ENCODE data around the gene CDC16.
"Not testable (repeated sequence)": the region's sequence is repeated elsewhere in the genome, so short reads cannot be mapped to it uniquely, and the experiment has no call there.

The CDC16 gene

DNA sequence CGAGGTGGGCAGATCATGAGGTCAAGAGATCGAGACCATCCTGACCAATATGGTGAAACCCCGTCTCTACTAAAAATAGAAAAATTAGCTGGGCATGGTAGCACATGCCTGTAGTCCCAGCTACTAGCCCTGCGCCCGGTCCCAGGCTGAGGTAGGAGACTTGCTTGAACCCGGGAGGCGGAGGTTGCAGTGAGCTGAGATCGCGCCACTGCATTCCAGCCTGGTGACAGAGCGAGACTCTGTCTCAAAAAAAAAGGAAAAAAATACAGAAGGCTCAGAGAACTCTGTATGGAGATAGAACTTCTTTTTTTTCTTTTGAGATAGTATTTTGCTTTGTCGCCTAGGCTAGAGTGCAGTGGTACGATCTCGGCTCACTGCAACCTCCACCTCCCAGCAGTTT lies 29.6 kb downstream of the CDC16 start:
- DNase-seq (ENCODE audit: low read depth): not testable (repeated sequence)

DNA sequence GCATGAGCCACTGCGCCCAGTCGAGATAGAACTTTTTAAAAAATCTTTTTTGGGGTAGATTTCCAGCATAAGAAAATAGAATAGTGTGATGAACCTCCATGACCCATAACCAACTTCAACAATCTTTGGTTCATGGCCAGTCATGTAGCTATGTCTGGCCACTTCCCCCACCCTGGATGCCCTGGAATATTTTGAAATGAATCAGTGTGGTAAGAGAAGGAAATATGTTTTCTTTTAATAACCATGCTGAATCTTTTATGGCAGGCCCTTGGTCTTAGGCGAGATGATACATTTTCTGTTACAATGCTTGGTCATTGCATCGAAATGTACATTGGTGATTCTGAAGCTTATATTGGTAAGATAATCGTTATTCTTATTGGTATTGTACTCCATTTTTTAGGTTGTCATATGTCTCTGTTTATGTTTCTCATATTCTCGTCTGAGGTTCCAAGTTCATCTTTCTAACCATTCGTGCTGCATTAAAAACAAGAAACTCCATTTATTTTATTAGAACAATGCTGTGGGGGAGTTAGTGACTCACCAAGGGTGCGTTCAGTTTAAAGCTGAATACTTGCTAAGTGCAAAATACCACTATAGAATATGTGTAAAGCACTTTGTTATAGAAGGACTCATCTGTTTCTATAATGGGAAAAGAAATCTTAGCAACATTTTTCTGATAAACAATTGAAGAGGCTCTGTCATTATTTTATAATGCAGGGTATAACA lies 30.4 kb downstream of the CDC16 start:
- peak; percentile 72 for DNase-seq (ENCODE audit: low read depth)

DNA sequence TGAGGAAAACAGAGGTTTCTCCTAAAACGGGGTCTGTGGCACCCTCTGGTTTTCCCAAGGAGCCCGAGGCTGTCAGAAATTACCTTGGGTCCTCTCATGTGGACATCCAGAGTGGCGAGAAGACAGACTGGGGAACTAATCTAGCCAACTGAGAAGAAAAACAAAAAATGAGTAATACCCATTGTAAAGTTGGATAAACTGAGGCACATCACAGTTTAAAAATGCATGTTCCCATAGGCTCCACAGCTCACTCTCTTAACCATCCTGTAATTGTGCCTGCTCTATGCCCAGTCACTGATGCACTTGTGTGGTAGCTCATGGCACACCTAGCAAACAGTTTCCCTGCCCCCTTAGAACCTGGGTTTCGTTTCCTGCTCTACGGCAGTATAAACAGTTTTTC lies 31.5 kb downstream of the CDC16 start:
- DNase-seq (ENCODE audit: low read depth): no peak

DNA sequence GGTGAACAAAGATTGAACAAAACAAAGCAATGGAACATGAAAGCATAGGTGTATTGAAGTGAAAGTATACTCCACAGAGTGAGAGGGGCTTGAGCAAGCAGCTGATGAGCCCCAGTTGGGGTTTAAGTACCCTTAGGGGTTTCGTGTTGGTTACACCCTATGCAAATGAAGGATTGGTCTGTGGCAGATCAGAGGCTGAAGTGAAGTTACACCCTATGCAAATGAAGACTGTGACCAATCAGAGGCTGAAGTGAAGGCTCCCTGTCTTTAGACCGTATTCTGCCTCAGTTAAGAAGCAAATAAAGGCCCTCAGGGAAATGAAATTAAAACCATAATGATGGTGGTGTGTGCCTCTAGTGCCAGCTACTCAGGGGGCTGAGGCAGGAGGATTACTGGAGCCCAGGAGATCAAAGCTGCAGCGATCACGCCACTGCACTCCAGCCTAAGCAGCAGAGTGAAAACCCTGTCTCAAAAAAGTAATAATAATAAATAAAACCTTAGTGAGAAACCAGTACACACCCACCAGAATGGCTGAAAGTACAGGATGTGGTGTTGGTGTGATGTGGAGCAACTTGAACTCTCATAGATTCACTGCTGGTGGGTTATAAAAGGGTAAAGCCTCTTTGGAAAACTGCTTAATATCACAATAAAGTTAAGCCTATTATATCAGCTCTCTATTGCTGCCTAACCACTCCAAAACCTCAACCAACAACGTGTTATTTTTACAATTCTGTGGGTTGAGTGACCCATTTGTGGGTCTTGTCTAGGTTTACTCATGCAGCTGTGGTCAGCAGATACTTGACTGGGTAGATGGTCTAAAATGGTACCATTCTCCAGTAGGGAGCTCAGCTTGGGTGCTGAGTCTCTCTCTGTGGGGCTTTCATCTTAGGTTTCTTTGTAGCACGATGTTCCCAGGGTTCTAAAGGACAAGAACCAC lies 33.9 kb downstream of the CDC16 start:
- DNase-seq (ENCODE audit: low read depth): no peak

DNA sequence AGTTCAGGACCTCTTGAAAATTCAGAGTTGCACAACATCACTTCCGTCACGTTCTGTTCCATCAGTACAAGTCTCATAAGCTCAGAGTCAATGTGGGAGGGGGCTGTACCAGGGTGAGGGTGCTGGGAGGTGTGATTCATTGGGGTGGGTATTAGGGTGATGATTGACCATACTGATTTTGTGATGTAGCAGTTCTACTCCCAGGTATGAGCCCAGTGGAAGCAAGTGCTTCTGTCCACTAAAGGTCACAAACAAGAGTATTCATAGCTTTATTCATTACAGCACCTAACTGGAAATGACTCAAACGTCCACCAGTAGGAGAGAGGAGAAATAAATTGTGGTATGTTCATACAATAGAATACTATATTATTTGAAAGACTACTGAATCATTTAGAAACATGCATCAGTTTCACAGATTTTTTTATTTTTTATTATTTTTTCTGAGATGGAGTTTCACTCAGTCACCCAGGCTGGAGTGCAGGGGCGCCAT lies 34.6 kb downstream of the CDC16 start:
- no peak for DNase-seq (ENCODE audit: low read depth)

DNA sequence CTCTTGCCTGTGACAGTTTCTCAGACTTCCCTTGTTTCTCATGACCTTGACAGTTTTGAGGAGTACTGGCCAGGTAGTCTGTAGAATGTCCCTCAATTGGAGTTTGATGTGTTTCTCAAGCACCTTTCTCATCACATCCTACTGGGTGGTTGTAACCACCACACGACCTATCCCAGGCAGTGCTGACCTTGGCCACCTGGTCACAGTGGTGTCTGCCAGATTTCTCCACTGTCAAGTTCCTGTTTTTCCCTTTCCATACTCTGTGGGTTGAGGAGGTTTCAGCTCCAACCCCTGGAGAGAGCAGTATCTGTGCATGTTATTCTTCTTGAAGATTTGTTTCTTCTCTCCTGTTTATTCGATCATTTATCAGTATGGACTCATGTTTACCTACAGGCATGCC lies 38.3 kb downstream of the CDC16 start:
- no peak for DNase-seq (ENCODE audit: low read depth)

DNA sequence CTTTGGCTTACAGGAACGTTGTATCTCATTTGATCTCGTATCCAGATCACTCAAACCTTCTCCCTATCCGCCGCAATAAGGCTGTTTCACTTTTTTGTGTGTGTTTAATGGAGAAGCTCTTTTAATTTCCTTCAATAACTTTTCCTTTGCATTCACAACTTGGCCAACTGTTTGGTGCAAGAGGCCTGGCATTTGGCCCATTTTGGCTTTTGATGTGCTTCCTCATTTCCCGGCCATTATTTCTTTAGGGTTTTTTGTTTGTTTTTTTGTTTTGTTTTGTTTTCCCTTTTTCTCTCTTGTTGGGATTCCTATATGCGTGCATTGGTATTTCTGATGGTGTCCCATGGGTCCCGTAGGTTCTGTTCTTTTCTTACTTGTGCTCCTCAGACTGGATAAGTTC lies 40.6 kb downstream of the CDC16 start:
- DNase-seq (ENCODE audit: low read depth): no peak

DNA sequence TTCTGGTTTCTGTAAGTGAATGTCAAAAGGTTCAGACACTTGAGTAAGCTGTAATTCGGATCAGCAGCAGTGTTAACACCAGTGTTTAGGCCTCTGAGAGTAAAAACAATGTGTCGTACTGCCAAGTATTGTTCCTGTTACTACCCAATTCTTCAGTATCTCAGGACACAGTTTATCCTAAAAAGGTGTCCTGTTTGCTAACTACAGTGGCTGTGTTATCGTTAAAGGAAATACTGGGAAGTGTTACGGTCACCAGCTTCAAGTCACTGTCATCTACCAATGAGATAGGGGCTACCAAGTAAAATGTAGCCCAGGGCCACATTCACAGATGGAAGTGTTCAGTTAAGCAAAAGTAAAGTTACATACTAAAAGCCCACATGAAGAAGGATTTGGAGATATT lies 44.4 kb downstream of the CDC16 start:
- no peak for DNase-seq (ENCODE audit: low read depth)

DNA sequence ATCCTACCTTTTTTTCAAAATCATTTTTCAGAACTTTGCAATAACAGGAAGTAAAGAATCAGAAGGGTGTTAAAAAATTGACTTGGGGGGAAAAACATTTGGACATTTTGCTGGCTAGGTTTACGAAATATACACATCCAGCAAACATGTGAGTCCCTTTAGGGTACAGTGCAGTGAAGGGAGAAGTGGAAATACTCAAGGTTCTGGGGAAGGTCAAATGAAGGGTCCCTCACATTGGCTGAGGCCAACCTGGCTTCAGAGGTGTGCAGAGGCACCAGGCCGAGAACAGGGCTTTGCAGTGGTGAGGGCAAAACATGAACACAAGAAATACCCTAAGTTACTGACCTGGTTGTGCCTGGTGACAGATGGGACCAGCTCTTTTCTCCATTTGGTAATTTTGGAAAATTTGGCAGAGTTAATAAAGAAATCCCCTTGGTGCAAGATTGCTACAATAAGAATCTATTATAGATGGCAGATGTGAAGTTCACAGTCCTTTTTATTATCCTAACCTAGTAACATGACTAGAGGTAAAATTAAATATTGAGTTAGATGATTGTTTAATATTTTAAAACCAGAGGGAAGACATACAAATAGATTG lies 45.2 kb downstream of the CDC16 start:
- no peak for DNase-seq (ENCODE audit: low read depth)

DNA sequence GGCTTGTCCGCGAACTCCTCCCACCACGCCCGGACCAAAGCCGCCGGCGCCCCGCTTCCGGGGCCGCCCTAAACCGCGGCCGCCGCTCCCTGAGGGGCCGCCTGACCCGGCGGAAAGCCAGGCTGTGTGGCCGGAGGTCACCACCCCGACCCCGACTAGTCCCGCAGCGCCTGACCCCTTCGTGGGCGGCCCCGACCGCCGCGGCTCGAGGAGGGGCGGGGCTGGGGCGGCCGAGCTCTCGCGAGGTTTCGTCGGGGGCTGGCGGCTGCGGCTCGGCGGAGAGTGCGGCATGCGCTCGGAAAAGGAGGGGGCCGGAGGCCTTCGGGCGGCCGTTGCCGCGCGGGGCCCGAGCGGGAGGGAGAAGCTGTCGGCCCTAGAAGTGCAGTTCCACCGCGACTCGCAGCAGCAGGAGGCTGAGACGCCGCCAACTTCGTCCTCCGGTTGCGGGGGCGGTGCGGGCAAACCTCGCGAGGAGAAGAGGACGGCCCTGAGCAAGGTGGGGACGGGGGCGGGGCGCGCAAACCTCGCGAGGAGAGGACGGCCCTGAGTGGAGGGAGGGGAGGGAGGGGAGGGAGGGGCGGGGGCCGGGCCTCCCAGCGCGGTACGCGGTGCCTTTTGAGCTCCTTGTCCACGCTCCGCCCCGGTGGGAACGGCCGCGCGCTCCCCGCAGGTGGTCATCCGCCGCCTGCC lies 46.8 kb downstream of the CDC16 start, which contains the start of gene UPF3A:
TSS of gene UPF3A (plus strand) at position 251 of the 690 bp plus-strand sequence. CDS start at position 290, 39 bp downstream.
- peak; percentile 94 for DNase-seq (ENCODE audit: low read depth)

DNA sequence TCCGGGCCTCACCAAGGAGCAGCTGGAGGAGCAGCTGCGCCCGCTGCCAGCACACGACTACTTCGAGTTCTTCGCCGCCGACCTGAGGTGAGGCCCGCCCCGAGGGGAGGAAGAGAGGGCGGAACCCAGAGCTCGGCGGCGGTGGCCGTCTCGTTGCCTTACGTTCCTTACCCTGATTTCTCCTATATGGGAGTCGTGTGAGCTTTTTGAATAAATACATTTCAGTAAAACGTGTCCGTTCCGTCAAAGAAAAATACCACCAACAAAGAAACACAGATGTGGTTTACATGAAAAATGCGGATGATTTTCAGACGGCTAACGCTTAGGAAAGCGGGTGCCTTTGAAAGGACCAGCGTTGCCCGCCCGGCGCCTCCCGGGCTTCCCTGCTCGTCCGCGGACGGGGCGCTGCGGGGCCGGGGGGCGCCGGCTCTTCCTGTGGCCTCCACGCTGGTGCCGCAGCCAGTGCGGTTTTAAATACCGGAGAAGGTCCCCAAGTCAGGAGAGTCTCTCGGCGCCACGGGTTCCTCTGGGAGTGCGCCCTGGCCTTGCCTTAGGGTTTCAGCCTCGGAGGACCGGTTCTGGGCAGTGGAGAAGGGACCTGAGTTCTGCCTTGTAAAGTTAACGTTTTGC lies 47.5 kb downstream of the CDC16 start:
- DNase-seq (ENCODE audit: low read depth): peak; percentile 11

DNA sequence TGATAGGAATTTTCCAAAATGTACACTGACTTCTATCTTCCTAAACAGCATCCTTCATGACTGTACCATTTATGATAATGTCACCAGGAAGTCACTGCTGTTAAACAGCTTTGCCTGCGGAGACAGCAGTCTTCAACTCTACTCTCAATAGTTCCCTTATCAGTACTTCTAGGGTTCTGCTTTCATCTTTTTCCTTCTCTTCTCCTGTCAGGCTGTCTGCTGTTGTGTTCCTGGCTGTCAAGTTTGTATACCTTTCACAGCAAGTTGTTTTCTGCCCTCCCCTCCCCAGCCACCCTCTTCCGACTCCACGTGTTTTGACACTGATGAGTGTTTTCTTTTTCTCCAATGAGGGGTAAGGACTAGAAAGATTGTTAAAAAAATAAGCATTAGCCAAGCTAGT lies 48.9 kb downstream of the CDC16 start:
- no peak for DNase-seq (ENCODE audit: low read depth)

DNA sequence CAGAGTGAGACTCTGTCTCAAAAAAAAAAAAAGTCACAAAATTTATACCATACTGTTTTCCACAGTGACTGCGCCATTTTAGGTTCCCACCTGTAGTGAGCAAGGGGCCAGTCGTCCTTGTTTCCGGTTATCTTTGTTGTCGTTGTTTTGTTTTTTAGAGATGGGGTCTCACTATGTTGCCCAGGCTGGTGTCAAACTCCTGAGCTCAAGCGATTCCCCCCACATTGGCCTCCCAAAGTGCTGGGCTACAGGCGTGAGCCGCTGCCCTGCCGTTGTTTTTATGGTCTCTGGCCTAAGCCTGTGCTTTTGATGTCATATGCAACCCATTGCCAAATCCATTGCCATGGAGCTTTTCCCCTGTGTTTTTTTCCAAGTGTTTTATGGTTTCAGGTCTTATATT lies 50.0 kb downstream of the CDC16 start:
- DNase-seq (ENCODE audit: low read depth): no peak

DNA sequence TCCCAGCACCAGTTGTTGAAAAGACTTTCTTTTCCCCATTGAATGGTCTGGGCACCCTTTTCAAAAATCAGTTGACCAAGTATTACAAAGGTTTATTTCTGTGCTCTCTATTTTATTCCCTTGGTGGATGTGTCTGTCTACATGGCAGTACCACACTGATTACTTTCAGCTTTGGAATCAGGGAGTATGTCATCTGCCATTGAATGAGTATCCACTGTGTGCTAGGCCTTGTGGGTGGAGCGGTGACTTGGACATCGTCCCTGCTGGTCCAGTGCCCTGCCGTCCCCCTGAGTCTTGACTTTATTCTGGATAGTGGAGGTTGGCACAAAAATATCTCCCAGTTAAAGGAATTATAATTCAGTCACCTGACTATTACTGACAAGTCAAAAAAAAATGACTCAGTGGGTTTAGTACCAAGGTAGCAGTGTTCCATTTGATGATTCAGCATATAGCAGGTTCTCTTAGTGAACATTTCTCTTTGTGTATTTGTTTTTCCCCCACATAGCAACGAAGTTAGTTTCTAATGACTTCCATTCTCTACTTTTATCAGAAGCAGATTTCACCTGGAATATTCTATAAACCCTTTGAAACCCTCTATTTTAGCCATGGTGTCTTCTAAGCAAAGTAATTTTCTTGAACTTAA lies 50.6 kb downstream of the CDC16 start:
- DNase-seq (ENCODE audit: low read depth): no peak

DNA sequence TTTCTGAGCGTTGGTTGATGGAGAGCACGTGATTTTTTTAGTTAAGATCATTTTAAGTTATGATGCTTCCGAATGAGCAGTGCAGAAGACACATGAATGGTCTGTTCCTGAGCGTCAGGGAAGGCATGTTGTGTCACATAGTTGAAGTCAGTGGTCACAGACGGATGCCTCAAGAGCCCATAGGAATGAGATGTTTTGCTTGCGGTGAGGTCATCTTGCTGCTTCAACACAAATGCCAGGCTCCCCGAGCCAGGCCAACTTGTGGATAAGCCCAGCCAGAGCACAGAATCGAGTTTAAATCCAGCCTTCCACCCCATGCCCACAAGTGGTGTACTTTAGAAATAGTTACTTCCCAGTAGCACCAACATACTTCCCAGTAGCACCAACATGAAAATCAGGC lies 52.1 kb downstream of the CDC16 start:
- DNase-seq (ENCODE audit: low read depth): peak; percentile 7

DNA sequence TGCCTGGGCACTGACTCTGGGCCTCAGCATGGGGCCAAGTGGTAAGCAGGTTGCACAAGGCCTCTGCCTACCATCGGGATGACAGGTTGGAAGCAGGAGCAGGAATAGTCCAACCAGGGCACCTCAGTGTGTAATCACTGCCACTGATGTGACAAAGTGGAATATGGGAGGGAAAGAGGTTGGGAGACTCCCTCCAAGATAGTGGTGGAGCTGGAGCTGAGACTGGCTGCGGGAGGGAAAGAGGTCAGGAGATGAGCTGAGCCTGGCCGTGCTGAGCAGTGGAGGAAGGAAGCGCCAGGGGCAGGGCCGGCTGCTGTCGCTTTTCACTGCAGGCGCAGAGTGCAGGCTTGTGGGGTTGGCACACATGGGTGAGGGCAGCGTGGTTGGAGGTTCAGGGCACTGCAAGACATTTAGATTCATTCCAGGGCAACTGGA lies 53.5 kb downstream of the CDC16 start:
- no peak for DNase-seq (ENCODE audit: low read depth)

DNA sequence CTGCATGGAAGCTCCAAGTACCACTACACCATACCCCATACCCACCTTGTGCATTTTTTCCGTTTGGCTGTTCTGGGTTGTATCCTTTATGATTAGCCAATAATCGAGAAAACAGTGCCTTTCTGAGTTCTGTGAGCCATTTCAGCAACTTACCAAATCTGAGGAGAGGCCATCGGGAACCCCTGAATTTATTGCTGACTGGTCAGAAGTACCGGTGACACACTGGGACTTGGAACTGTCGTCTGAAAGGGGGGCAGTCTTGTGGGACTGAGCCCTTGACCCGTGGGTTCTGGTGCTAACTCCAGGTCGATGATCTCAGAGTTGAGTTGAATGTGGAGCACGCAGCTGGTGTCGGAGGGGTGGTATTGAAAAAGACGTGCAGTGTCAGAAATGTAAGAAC lies 61.8 kb downstream of the CDC16 start:
- DNase-seq (ENCODE audit: low read depth): no peak

DNA sequence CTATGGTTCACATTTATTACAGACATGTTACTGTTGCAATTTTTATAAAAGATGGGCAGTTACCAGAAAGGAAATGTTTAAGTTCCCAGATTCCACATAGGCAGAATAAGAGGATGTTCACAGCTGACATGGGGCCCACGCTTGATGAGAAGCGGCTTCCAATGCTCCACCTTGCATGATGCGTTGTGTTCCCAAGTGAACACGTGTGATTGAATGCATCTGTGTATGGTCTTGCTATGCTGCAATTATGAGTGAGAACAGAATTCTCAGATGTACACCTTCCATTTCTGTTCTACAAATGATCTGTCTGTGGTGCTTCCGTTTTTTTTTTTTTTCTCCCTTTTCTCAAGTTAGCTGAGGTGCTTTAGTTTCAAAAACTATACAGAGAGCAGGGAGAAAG lies 62.2 kb downstream of the CDC16 start:
- DNase-seq (ENCODE audit: low read depth): no peak

DNA sequence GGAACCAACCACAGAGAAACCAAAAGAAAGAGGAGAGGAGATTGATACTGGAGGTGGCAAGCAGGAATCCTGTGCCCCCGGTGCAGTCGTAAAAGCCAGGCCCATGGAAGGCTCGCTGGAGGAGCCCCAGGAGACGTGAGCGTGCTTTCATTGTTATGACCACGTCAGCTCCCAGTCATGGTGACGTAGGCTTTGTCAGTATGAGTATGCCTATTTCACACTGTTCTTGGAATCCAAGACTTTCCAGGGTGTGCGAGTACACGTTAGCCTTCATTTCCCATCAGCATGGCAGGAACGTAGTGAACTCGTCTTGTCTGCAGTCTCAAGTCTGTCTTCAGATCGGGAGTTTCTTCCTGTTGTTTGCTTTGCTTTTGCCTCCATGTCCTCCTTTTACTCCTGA lies 64.2 kb downstream of the CDC16 start:
- no peak for DNase-seq (ENCODE audit: low read depth)

DNA sequence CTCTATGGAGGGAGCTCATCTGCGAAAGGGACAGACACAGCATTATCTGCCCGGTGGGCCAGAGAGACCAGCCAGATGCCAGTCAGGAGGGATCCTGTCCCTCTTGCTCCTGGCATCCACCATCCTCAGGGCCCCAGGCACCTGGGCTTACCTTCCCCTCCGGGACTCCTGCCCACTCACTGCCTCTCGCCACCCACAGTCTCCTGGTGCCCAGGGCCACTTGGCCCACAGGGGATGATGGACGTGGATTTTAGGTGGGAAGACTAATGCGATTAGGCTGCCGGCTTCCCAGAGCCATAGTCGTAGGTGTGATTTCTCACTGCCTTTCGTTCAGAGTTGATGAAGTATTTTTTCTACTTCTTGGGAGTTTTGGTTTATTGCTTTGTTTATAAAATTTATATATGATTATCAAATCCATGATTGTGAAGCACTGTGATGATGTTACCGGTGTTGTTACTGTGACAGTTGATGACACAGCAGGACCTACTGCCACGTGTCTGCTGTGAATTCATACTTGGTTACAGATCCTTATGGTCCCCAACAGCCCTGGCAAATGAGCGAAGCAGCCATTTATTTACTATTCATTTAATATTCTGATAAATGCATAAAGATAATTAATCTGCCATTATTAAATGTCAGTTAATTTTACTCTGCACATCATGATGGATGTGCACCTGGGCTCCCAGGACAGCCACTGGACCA lies 65.1 kb downstream of the CDC16 start:
- no peak for DNase-seq (ENCODE audit: low read depth)
